ENCODE results near the gene KRTAP1-4. TPM values are rescaled to one million over a fixed set of nuclear protein-coding genes. Genes with fewer than 3 reads are reported as not detected.
"Not testable (repeated sequence)": the region's sequence is repeated elsewhere in the genome, so short reads cannot be mapped to it uniquely, and the experiment has no call there.

Gene KRTAP1-4
- total and polyA plus RNA-seq, 4 experiments from 2014 or later: not detected

DNA sequence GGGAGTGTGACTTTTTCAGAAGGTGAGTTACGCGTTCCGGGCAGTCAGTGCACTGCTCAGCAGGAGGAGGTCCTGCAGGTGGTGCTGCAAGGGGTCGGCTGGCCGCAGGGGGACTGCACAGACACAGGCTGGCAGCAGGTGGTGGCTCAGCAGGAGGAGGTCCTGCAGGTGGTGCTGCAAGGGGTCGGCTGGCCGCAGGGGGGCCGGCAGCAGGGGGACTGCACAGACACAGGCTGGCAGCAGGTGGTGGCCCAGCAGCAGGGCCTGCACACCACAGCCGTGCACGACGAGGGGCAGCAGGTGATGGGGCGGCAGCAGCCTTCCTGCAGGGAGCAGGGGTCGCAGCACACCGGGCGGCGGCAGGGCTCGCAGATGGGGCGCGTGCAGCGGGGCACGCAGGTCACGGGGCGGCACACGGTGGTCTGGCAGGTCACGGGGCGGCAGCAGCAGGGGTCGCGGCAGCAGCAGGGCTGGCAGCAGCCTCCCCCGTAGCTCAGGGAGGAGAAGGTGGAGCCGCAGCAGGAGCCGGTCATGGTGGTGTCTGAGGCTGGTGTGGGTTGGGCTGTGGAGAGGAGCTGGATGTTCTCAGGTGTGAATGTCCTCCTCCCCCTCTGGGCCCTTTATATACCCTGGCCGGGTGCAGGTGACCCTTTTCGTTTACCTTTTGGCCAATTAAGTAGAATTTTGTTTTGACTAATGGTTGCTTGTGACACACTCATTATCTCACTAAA lies 16.9 kb upstream of the KRTAP1-4 start, which contains the start of gene KRTAP2-1:
Gene KRTAP2-1 (minus strand): TSS at position 582 of the 731 bp plus-strand sequence. CDS start 49 bp downstream, at position 533.
- Mint-ChIP-seq H3K9me3 (peaks cover 0 to 21% (median 9%) of the 10 kb centered on the region in 8 donors), H3K27me3 (peaks cover 21 to 28% of the 10 kb centered on the region in 2 donors)
- H3K27ac ChIP-seq (ENCODE audit: low read depth, low read length); H3K36me3 Mint-ChIP-seq; H3K9me3 ChIP-seq (ENCODE audit: control insufficient read depth in 1 of 2, low read length in 2 of 2); H3K27ac Mint-ChIP-seq; intact Hi-C loops (cut with micrococcal nuclease); DNase-seq; H3K4me3 ChIP-seq (ENCODE audit: low read length in 2 of 2); H3K4me3 Mint-ChIP-seq; H3K4me1 Mint-ChIP-seq; POLR2A ChIA-PET (ENCODE audit: partially characterized antibody); H3K4me1 ChIP-seq (ENCODE audit: insufficient read depth, low read length); H3K36me3 ChIP-seq (ENCODE audit: insufficient read depth, low read length); CTCF ChIA-PET (ENCODE audit: partially characterized antibody); H3K27me3 ChIP-seq (ENCODE audit: insufficient read depth, low read length): not testable (repeated sequence)

GRCh38 chr17:41042953-41043352 lies 13.0 kb upstream of the KRTAP1-4 start:
- Histone ChIP-seq H3K9me3 (ENCODE audit: control insufficient read depth in 1 of 2, low read length in 2 of 2) (peaks cover 0 to 3% of the 10 kb centered on the region in 2 donors), H3K4me3 (ENCODE audit: low read length in 2 of 2) (no peak overlapping the region), H3K4me1 (ENCODE audit: insufficient read depth, low read length) (no peaks in the 10 kb centered on the region), H3K36me3 (ENCODE audit: insufficient read depth, low read length) (no peaks in the 10 kb centered on the region), H3K27ac (ENCODE audit: low read depth, low read length) (no peak overlapping the region), H3K27me3 (ENCODE audit: insufficient read depth, low read length) (peaks cover 5% of the 10 kb centered on the region)
- peaks cover 0 to 21% (median 9%) of the 10 kb centered on the region in 8 donors for H3K9me3 Mint-ChIP-seq
- intact Hi-C loops (cut with micrococcal nuclease): no loop called here
- no peak for DNase-seq
- no peak overlapping the region for H3K27ac Mint-ChIP-seq
- no peaks in the 10 kb centered on the region for H3K36me3 Mint-ChIP-seq
- H3K4me3 Mint-ChIP-seq: no peak overlapping the region
- H3K27me3 Mint-ChIP-seq: peaks cover 18 to 23% of the 10 kb centered on the region in 2 donors
- H3K4me1 Mint-ChIP-seq: peaks cover 0 to 2% (median 0%) of the 10 kb centered on the region in 4 donors
- POLR2A ChIA-PET (ENCODE audit: partially characterized antibody): interaction anchor here (0.5 kb wide), 1 partner anchor 274 kb away, joined by 3 read pairs; no protein-coding TSS in a partner anchor
- CTCF ChIA-PET (ENCODE audit: partially characterized antibody): no interaction called here

DNA sequence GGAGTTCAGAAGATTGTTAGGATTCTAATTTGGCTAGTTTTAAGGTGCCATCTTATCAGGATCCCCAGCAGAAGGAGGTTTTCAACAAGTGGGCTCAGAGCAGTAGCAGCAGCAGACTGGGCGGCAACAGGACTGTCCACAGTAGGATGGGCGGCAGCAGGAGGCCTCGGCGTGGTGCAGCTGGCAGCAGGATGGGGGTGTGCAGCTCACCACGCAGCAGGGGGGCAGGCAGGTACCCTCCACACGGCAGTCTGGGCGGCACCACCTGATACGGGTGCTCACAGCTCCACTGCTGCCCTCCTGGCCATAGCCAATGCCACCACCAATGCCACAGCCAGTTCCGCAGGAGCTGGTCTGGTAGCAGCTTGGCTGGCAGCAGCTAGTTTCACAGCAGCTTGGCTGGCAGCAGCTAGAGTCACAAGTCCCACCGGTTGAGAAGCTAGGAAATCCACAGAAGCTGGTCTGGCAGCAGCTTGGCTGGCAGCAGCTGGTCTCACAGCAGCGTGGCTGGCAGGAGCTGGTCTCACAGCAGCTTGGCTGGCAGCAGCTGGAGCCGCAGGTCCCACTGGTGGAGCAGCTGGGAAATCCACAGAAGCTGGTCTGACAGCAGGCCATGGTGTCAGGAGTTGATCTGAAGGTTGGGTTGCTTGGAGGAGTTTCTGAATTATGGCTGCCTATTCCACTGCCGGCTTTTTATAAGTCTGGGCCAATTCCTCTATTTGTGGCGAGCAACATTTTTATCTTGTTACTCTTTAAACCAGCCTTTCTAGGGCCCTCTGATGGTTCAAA lies 11.0 kb upstream of the KRTAP1-4 start, which contains the start of gene KRTAP1-1:
Gene KRTAP1-1 (minus strand): TSS at position 668 of the 789 bp plus-strand sequence. CDS start 53 bp downstream, at position 615.
- peaks cover 0 to 21% (median 9%) of the 10 kb centered on the region in 8 donors for H3K9me3 Mint-ChIP-seq
- H3K4me3 Mint-ChIP-seq; H3K36me3 Mint-ChIP-seq; H3K4me1 Mint-ChIP-seq; POLR2A ChIA-PET (ENCODE audit: partially characterized antibody); H3K27ac ChIP-seq (ENCODE audit: low read depth, low read length); CTCF ChIA-PET (ENCODE audit: partially characterized antibody); H3K9me3 ChIP-seq (ENCODE audit: control insufficient read depth in 1 of 2, low read length in 2 of 2); H3K4me3 ChIP-seq (ENCODE audit: low read length in 2 of 2); DNase-seq; H3K4me1 ChIP-seq (ENCODE audit: insufficient read depth, low read length); H3K27me3 ChIP-seq (ENCODE audit: insufficient read depth, low read length); intact Hi-C loops (cut with micrococcal nuclease); H3K36me3 ChIP-seq (ENCODE audit: insufficient read depth, low read length): not testable (repeated sequence)
- H3K27me3 Mint-ChIP-seq: peaks cover 13 to 17% of the 10 kb centered on the region in 2 donors
- peak within 1 kb of the TSS in 1 of 7 donors; percentile 20 for H3K27ac Mint-ChIP-seq

DNA sequence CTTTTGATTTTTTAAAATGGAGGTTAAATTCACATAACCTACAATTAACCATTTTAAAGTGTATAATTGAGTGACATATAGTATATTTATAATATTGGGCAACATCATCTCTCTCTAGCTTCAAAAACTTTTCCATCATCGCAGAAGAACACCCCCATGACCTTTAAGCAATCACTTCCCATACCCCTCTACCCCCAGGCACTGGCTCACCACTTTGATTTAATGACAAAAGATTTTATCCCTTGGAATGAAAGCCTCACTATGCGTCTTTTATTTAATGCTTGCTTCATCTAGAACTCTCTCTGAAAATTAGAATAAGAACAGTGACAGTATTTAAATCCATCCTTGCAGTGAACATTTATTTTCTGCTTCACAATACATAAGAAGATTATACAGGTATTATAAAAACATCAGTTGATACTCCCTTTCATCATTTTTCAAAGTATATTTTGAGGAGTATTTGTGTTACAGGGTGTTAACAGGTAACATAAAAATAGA lies 7.9 kb upstream of the KRTAP1-4 start:
- H3K27ac ChIP-seq (ENCODE audit: low read depth, low read length): no peak overlapping the region
- Mint-ChIP-seq H3K36me3 (no peaks in the 10 kb centered on the region), H3K4me3 (no peak overlapping the region), H3K27me3 (peaks cover 4 to 11% of the 10 kb centered on the region in 2 donors), H3K9me3 (peaks cover 0 to 9% (median 3%) of the 10 kb centered on the region in 8 donors), H3K27ac (no peak overlapping the region), H3K4me1 (no peaks in the 10 kb centered on the region)
- POLR2A ChIA-PET (ENCODE audit: partially characterized antibody): no interaction called here
- intact Hi-C loops (cut with micrococcal nuclease): no loop called here
- no peak overlapping the region for H3K4me3 ChIP-seq (ENCODE audit: low read length in 2 of 2)
- H3K36me3 ChIP-seq (ENCODE audit: insufficient read depth, low read length): no peaks in the 10 kb centered on the region
- no peaks in the 10 kb centered on the region for H3K4me1 ChIP-seq (ENCODE audit: insufficient read depth, low read length)
- DNase-seq: no peak
- no peaks in the 10 kb centered on the region for H3K9me3 ChIP-seq (ENCODE audit: control insufficient read depth in 1 of 2, low read length in 2 of 2)
- no peaks in the 10 kb centered on the region for H3K27me3 ChIP-seq (ENCODE audit: insufficient read depth, low read length)
- CTCF ChIA-PET (ENCODE audit: partially characterized antibody): no interaction called here

DNA sequence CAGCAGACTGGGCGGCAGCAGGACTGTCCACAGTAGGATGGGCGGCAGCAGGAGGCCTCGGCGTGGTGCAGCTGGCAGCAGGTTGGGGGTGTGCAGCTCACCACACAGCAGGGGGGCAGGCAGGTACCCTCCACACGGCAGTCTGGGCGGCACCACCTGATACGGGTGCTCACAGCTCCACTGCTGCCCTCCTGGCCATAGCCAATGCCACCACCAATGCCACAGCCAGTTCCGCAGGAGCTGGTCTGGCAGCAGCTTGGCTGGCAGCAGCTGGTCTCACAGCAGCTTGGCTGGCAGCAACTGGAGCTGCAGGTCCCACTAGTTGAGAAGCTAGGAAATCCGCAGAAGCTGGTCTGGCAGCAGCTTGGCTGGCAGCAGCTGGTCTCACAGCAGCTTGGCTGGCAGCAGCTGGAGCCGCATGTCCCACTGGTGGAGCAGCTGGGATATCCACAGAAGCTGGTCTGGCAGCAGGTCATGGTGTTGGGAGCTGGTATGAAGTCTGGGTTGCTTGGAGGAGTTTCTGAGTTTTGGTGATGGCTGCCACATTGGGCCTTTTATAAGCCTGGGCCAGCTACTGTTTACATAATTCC lies 4.4 kb upstream of the KRTAP1-4 start, which contains the start of gene KRTAP1-3:
Gene KRTAP1-3 (minus strand): TSS at position 529 of the 590 bp plus-strand sequence. CDS start 53 bp downstream, at position 476.
- DNase-seq: peak in 1 of 5 donors; percentile 29
- Mint-ChIP-seq H3K27me3 (peaks cover 13 to 14% of the 10 kb centered on the region in 2 donors), H3K27ac (peak within 1 kb of the TSS in 1 of 7 donors; percentile 46)
- H3K4me1 Mint-ChIP-seq; H3K4me3 ChIP-seq (ENCODE audit: low read length in 2 of 2); POLR2A ChIA-PET (ENCODE audit: partially characterized antibody); H3K9me3 ChIP-seq (ENCODE audit: control insufficient read depth in 1 of 2, low read length in 2 of 2); H3K27me3 ChIP-seq (ENCODE audit: insufficient read depth, low read length); H3K9me3 Mint-ChIP-seq; H3K36me3 ChIP-seq (ENCODE audit: insufficient read depth, low read length); H3K4me3 Mint-ChIP-seq; intact Hi-C loops (cut with micrococcal nuclease); CTCF ChIA-PET (ENCODE audit: partially characterized antibody); H3K27ac ChIP-seq (ENCODE audit: low read depth, low read length); H3K36me3 Mint-ChIP-seq; H3K4me1 ChIP-seq (ENCODE audit: insufficient read depth, low read length): not testable (repeated sequence)

DNA sequence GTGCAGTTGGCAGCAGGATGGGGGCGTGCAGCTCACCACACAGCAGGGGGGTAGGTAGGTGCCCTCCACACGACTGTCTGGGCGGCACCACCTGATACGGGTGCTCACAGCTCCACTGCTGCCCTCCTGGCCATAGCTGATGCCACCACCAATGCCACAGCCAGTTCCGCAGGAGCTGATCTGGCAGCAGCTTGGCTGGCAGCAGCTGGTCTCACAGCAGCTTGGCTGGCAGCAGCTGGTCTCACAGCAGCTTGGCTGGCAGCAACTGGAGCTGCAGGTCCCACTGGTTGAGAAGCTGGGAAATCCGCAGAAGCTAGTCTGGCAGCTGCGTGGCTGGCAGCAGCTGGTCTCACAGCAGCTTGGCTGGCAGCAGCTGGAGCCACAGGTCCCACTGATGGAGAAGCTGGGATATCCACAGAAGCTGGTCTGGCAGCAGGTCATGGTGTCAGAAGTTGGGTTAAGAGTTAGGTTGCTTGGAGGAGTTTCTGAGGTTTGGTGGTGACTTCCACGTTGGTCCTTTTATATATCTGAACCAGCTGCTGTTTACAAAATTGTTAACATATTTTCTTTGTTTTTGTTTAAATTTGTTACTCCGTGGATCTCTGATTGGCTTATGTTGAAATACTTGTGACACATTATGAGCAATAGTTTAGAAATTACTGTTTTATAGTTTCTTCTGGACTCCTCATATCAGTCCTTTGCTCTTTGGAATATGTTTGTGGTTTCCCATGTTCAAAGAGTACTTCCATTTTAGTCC lies 3.1 kb downstream of the KRTAP1-4 start, which contains the start of gene KRTAP1-5:
Gene KRTAP1-5 (minus strand): TSS at position 494 of the 757 bp plus-strand sequence. CDS start 53 bp downstream, at position 441.
- no peaks in the 10 kb centered on the region for H3K9me3 ChIP-seq (ENCODE audit: control insufficient read depth in 1 of 2, low read length in 2 of 2)
- no peak within 1 kb of the TSS for H3K27ac ChIP-seq (ENCODE audit: low read depth, low read length)
- H3K36me3 ChIP-seq (ENCODE audit: insufficient read depth, low read length): no peaks in the 10 kb centered on the region
- intact Hi-C loops (cut with micrococcal nuclease): no loop called here
- no peaks in the 10 kb centered on the region for H3K27me3 ChIP-seq (ENCODE audit: insufficient read depth, low read length)
- Mint-ChIP-seq H3K36me3 (no peaks in the 10 kb centered on the region), H3K27me3 (peaks cover 17 to 25% of the 10 kb centered on the region in 2 donors), H3K9me3 (no peaks in the 10 kb centered on the region), H3K4me1 (no peaks in the 10 kb centered on the region), H3K27ac (no peak within 1 kb of the TSS), H3K4me3 (no peak within 1 kb of the TSS)
- ChIA-PET CTCF (ENCODE audit: partially characterized antibody) (no interaction called here), POLR2A (ENCODE audit: partially characterized antibody) (no interaction called here)
- DNase-seq: no peak
- no peak within 1 kb of the TSS for H3K4me3 ChIP-seq (ENCODE audit: low read length in 2 of 2)
- no peaks in the 10 kb centered on the region for H3K4me1 ChIP-seq (ENCODE audit: insufficient read depth, low read length)
